HepG2 (cell line): ENCODE data around the gene LARP4. TPM values are rescaled to one million over a fixed set of nuclear protein-coding genes. Genes with fewer than 3 reads are reported as not detected.

ENCODE experiments used
- ARID3A ChIP-seq: IDR thresholded peaks from 2 replicates; pipeline ENCODE4 v1.6.1; 2012; ENCODE audit warnings: low read depth, low read length, improper control_type of control experiment
- CREBL2 ChIP-seq: sonication (generic); formaldehyde crosslinking; IDR thresholded peaks from 2 replicates; pipeline ENCODE4 v1.8.1; 2023; ENCODE audit warnings: missing genetic modification reagents, mild to moderate bottlenecking, borderline replicate concordance
- DRAP1 ChIP-seq: IDR thresholded peaks from 2 replicates; pipeline ENCODE4 v1.6.1; 2016; ENCODE audit warnings: missing genetic modification reagents, missing compliant biosample characterization
- FOXP1 ChIP-seq, 2 experiments: fragments of 450-650 bp in 1 of 2; IDR thresholded peaks; 2 replicates each; pipeline ENCODE4 v1.6.1; 2017 to 2018; ENCODE audit warnings: antibody characterized with exemption in 1 of 2
- IRX3 ChIP-seq: sonication (generic); formaldehyde crosslinking; IDR thresholded peaks from 2 replicates; pipeline ENCODE4 v1.8.1; 2023; ENCODE audit warnings: mild to moderate bottlenecking, low read depth, missing genetic modification reagents, borderline replicate concordance
- ISL2 ChIP-seq: sonication (generic); formaldehyde crosslinking; IDR thresholded peaks from 2 replicates; pipeline ENCODE4 v1.5.0; 2020; ENCODE audit warnings: missing genetic modification reagents
- MIXL1 ChIP-seq: IDR thresholded peaks from 2 replicates; pipeline ENCODE4 v1.6.1; 2016
- MTA3 ChIP-seq: sonication (generic); formaldehyde crosslinking; IDR thresholded peaks from 2 replicates; pipeline ENCODE4 v1.4.0; 2020; ENCODE audit warnings: missing genetic modification reagents
- NFIB ChIP-seq: sonication (generic); formaldehyde crosslinking; IDR thresholded peaks from 2 replicates; pipeline ENCODE4 v1.9.0; 2021; ENCODE audit warnings: missing genetic modification reagents, mild to moderate bottlenecking, borderline replicate concordance
- NR2F1 ChIP-seq, 2 experiments: fragments of 450-650 bp in 1 of 2; formaldehyde crosslinking in 1 of 2; IDR thresholded peaks; 2 replicates each; pipeline versions ENCODE4 v1.5.0 to v1.6.1; 2016 to 2020; ENCODE audit warnings: mild to moderate bottlenecking in 1 of 2, missing compliant biosample characterization in 1 of 2, missing genetic modification reagents in 1 of 2, moderate library complexity in 1 of 2
- PATZ1 ChIP-seq: sonication (generic); formaldehyde crosslinking; IDR thresholded peaks from 2 replicates; pipeline ENCODE4 v1.4.0; 2020; ENCODE audit warnings: missing genetic modification reagents
- PHF20 ChIP-seq: sonication (generic); formaldehyde crosslinking; IDR thresholded peaks from 2 replicates; pipeline ENCODE4 v1.5.0; 2020; ENCODE audit warnings: mild to moderate bottlenecking, missing genetic modification reagents
- PHF8 ChIP-seq: sonication (generic); formaldehyde crosslinking; IDR thresholded peaks from 2 replicates; pipeline ENCODE4 v1.5.0; 2020; ENCODE audit warnings: missing genetic modification reagents
- RFX5 ChIP-seq: IDR thresholded peaks from 2 replicates; pipeline ENCODE4 v1.6.1; 2011; ENCODE audit warnings: low read depth, low read length, improper control_type of control experiment
- RFXANK ChIP-seq: IDR thresholded peaks from 2 replicates; pipeline ENCODE4 v1.6.1; 2016
- SATB2 ChIP-seq: sonication (generic); formaldehyde crosslinking; IDR thresholded peaks from 2 replicates; pipeline ENCODE4 v1.5.0; 2020; ENCODE audit warnings: missing genetic modification reagents
- SOX5 ChIP-seq: IDR thresholded peaks from 2 replicates; pipeline ENCODE4 v1.6.1; 2016; ENCODE audit warnings: borderline replicate concordance
- SP1 ChIP-seq, 2 experiments: fragments of 450-650 bp in 1 of 2; sonication (generic) in 1 of 2; formaldehyde crosslinking in 1 of 2; IDR thresholded peaks; 2 replicates each; pipeline versions ENCODE4 v1.4.0 to v1.6.1; 2016 to 2020; ENCODE audit warnings: missing genetic modification reagents in 1 of 2
- ZC3H13 ChIP-seq: sonication (generic); formaldehyde crosslinking; IDR thresholded peaks from 2 replicates; pipeline ENCODE4 v1.8.1; 2023; ENCODE audit warnings: mild to moderate bottlenecking, missing genetic modification reagents, moderate library complexity
- ZNF143 ChIP-seq: sonication (generic); formaldehyde crosslinking; IDR thresholded peaks from 2 replicates; pipeline ENCODE4 v1.4.0; 2020; ENCODE audit warnings: missing genetic modification reagents
- ZNF207 ChIP-seq: fragments of 450-650 bp; IDR thresholded peaks from 2 replicates; pipeline ENCODE4 v1.6.1; 2016; ENCODE audit warnings: antibody characterized with exemption, borderline replicate concordance
- ZNF510 ChIP-seq: sonication (generic); formaldehyde crosslinking; IDR thresholded peaks from 2 replicates; pipeline ENCODE4 v1.4.0; 2020; ENCODE audit warnings: low read depth, mild to moderate bottlenecking, missing genetic modification reagents
- ZNF572 ChIP-seq: sonication (generic); formaldehyde crosslinking; IDR thresholded peaks from 2 replicates; pipeline ENCODE4 v1.5.1; 2020; ENCODE audit warnings: mild to moderate bottlenecking, missing genetic modification reagents
- ZNF577 ChIP-seq: sonication (generic); formaldehyde crosslinking; IDR thresholded peaks from 2 replicates; pipeline ENCODE4 v1.4.0; 2020; ENCODE audit warnings: mild to moderate bottlenecking, low read depth, missing genetic modification reagents, borderline replicate concordance
- ZNF777 ChIP-seq: sonication (generic); formaldehyde crosslinking; IDR thresholded peaks from 2 replicates; pipeline ENCODE4 v1.4.0; 2020; ENCODE audit warnings: missing genetic modification reagents
- ZNF839 ChIP-seq: sonication (generic); formaldehyde crosslinking; IDR thresholded peaks from 2 replicates; pipeline ENCODE4 v1.4.0; 2020; ENCODE audit warnings: missing genetic modification reagents, mild to moderate bottlenecking, borderline replicate concordance
- polyA plus RNA-seq, 8 experiments: library from polyadenylated mRNA; depleted of rRNA in 3 of 8; stranded (reverse) in 7 of 8; unstranded in 1 of 8; fragments of >200 nt; fragmentation: Illumina TruSeq in 4 of 8; extraction: Trizol in 4 of 8; gene quantifications; 2 replicates each; pipeline versions ENCODE4 v1.2.1 to v1.2.3, GENCODE V29; 2011 to 2016; ENCODE audit warnings: low read depth in 4 of 8, missing spikeins in 1 of 8, mixed read lengths in 1 of 8; ENCODE audit not compliant: insufficient read depth in 1 of 8
- total RNA-seq, 5 experiments: library from RNA; depleted of rRNA; stranded (reverse); fragments of >200 nt; fragmentation: Illumina TruSeq; extraction: Trizol; gene quantifications; 2 replicates each; pipeline ENCODE4 v1.2.3, GENCODE V29; 2016; ENCODE audit warnings: low read depth in 1 of 5

Gene LARP4
- total and polyA plus RNA-seq, 2 of the 13 experiments (the other 11 are each of a cell fraction or from before 2014, with no cell fraction given) = 16.4 to 42.7 TPM

GRCh38 chr12:50504798-50505674 is 104.4 kb downstream of the LARP4 start, which contains the start of gene DIP2B (continued):
- peak; percentile 64; the same call in 1 of the 2 replicates for TF ChIP-seq SOX5
- TF ChIP-seq PATZ1 (CRISPR knock-in tag) = peak; percentile 96
- no peak for TF ChIP-seq ZNF777 (CRISPR knock-in tag)
- TF ChIP-seq CREBL2 (CRISPR knock-in tag) = no peak; the same call in 1 of the 2 replicates
- no peak for TF ChIP-seq SP1 (IDR thresholded peaks at IDR 0.05)
- peak; percentile 56; the same call in 1 of the 2 replicates for TF ChIP-seq SP1 (CRISPR knock-in tag; IDR thresholded peaks at IDR 0.05)
- TF ChIP-seq ZNF577 (CRISPR knock-in tag) = no peak
- TF ChIP-seq FOXP1 (IDR thresholded peaks at IDR 0.05) = no peak
- TF ChIP-seq FOXP1 (CRISPR knock-in tag; IDR thresholded peaks at IDR 0.05) = no peak
- TF ChIP-seq SATB2 = no peak
- no peak for TF ChIP-seq ZNF207
- no peak for TF ChIP-seq ZNF572 (CRISPR knock-in tag)
- no peak for TF ChIP-seq IRX3 (CRISPR knock-in tag)
- TF ChIP-seq MIXL1 = peak; percentile 76
- TF ChIP-seq ARID3A = peak; percentile 61
- peak; percentile 65 for TF ChIP-seq PHF20 (CRISPR knock-in tag)
- no peak for TF ChIP-seq MTA3
- peak; percentile 41 for TF ChIP-seq DRAP1 (CRISPR knock-in tag)
- no peak for TF ChIP-seq ZC3H13 (CRISPR knock-in tag)
- no peak for TF ChIP-seq NR2F1 (CRISPR knock-in tag; IDR thresholded peaks at IDR 0.05)
- no peak for TF ChIP-seq ZNF839
- TF ChIP-seq ZNF510 (CRISPR knock-in tag) = no peak
- no peak for TF ChIP-seq NFIB (CRISPR knock-in tag)
- TF ChIP-seq ZNF143 (CRISPR knock-in tag) = no peak
- TF ChIP-seq ISL2 (CRISPR knock-in tag) = no peak
- TF ChIP-seq RFX5 = no peak
- no peak for TF ChIP-seq RFXANK (CRISPR knock-in tag)
- TF ChIP-seq PHF8 (CRISPR knock-in tag) = peak; percentile 62; the same call in 1 of the 2 replicates
